Immature natural killer cell (primary cell): ENCODE results near the gene PYGO1. TPM values are rescaled to one million over a fixed set of nuclear protein-coding genes. Genes with fewer than 3 reads are reported as not detected.

ENCODE experiments used
- DNase-seq, 3 donors: peaks; one replicate each; pipeline ENCODE4 v3.0.0; 2022; ENCODE audit warnings: mixed read lengths in 1 of 3
- H3K27ac Mint-ChIP-seq, 6 donors: one replicate each; pipeline ENCODE4 v1.8.0; 2020; ENCODE audit warnings: mixed read lengths in 6 of 6, mild to moderate bottlenecking in 5 of 6, inconsistent platforms in 4 of 6, moderate library complexity in 3 of 6
- H3K27me3 Mint-ChIP-seq, 3 donors: one replicate each; pipeline ENCODE4 v1.8.0; 2020 to 2021; ENCODE audit warnings: low read depth in 3 of 3, mild to moderate bottlenecking in 3 of 3, mixed read lengths in 3 of 3, moderate library complexity in 3 of 3, inconsistent platforms in 1 of 3
- H3K36me3 Mint-ChIP-seq, 3 donors: one replicate each; pipeline ENCODE4 v1.8.0; 2020; ENCODE audit warnings: mixed read lengths in 3 of 3, inconsistent platforms in 2 of 3, mild to moderate bottlenecking in 2 of 3
- H3K4me1 Mint-ChIP-seq, 2 donors: one replicate each; pipeline ENCODE4 v1.8.0; 2020; ENCODE audit warnings: inconsistent platforms in 2 of 2, mild to moderate bottlenecking in 2 of 2, mixed read lengths in 2 of 2, moderate library complexity in 1 of 2
- H3K4me3 Mint-ChIP-seq, 5 donors: one replicate each; pipeline ENCODE4 v1.8.0; 2020; ENCODE audit warnings: mild to moderate bottlenecking in 5 of 5, mixed read lengths in 5 of 5, inconsistent platforms in 3 of 5, moderate library complexity in 3 of 5
- H3K9me3 Mint-ChIP-seq, 6 donors: one replicate each; pipeline ENCODE4 v1.8.0; 2020; ENCODE audit warnings: mild to moderate bottlenecking in 6 of 6, mixed read lengths in 6 of 6, inconsistent platforms in 4 of 6, moderate library complexity in 3 of 6
- polyA plus RNA-seq, 3 donors: library from polyadenylated mRNA; unstranded; fragments of 300-500 nt; fragmentation: Illumina TruSeq; gene quantifications; one replicate each; pipeline ENCODE4 v1.2.3, GENCODE V29; 2021

PYGO1 gene
- polyA plus RNA-seq, 3 donors from 2014 or later, result not detected

GRCh38 chr15:55549305-55549704, 38.8 kb downstream of the PYGO1 start:
- peaks cover 0 to 2% of the 10 kb centered on the region in 2 donors for H3K4me1 Mint-ChIP-seq
- peaks cover 1 to 9% (median 6%) of the 10 kb centered on the region in 3 donors for H3K27me3 Mint-ChIP-seq
- peaks cover under 1 to 7% (median 1%) of the 10 kb centered on the region in 6 donors for H3K9me3 Mint-ChIP-seq
- H3K4me3 Mint-ChIP-seq, result no peak overlapping the region
- no peaks in the 10 kb centered on the region for H3K36me3 Mint-ChIP-seq
- H3K27ac Mint-ChIP-seq, result no peak overlapping the region
- no peak for DNase-seq

GRCh38 chr15:55546718-55547117, 41.4 kb downstream of the PYGO1 start:
- Mint-ChIP-seq H3K4me3 (no peak overlapping the region), H3K4me1 (peaks cover 0 to 2% of the 10 kb centered on the region in 2 donors), H3K27me3 (peaks cover 2 to 3% (median 3%) of the 10 kb centered on the region in 3 donors), H3K36me3 (no peaks in the 10 kb centered on the region), H3K9me3 (peaks cover 0 to 7% (median 0%) of the 10 kb centered on the region in 6 donors), H3K27ac (no peak overlapping the region)
- no peak for DNase-seq

- H3K4me3 Mint-ChIP-seq, result peak overlapping the region in 4 of 5 donors; percentile 18 to 63 (median 38)
- peaks cover 0 to 6% (median 3%) of the 10 kb centered on the region in 3 donors for H3K27me3 Mint-ChIP-seq
- peak overlapping the region in 2 of 6 donors; percentile 35 to 71 for H3K27ac Mint-ChIP-seq
- peaks cover 6 to 11% of the 10 kb centered on the region in 2 donors for H3K4me1 Mint-ChIP-seq
- H3K9me3 Mint-ChIP-seq, result no peaks in the 10 kb centered on the region
- no peaks in the 10 kb centered on the region for H3K36me3 Mint-ChIP-seq
- DNase-seq, result peak; percentile 8 to 52 (median 14)
Observed at GRCh38 chr15:55535436-55535835, 52.7 kb downstream of the PYGO1 start.

- DNase-seq, result no peak
- H3K27me3 Mint-ChIP-seq, result peaks cover 3 to 6% (median 4%) of the 10 kb centered on the region in 3 donors
- H3K4me1 Mint-ChIP-seq, result peaks cover 6 to 11% of the 10 kb centered on the region in 2 donors
- H3K4me3 Mint-ChIP-seq, result no peak overlapping the region
- H3K27ac Mint-ChIP-seq, result peak overlapping the region in 2 of 6 donors; percentile 41 to 43
- no peaks in the 10 kb centered on the region for H3K36me3 Mint-ChIP-seq
- no peaks in the 10 kb centered on the region for H3K9me3 Mint-ChIP-seq
Observed at GRCh38 chr15:55532944-55533343, 55.2 kb downstream of the PYGO1 start.

- H3K27me3 Mint-ChIP-seq, result peaks cover 2 to 6% (median 6%) of the 10 kb centered on the region in 3 donors
- DNase-seq, result no peak
- no peaks in the 10 kb centered on the region for H3K36me3 Mint-ChIP-seq
- H3K27ac Mint-ChIP-seq, result no peak overlapping the region
- no peak overlapping the region for H3K4me3 Mint-ChIP-seq
- H3K9me3 Mint-ChIP-seq, result no peaks in the 10 kb centered on the region
- peaks cover 6 to 8% of the 10 kb centered on the region in 2 donors for H3K4me1 Mint-ChIP-seq
Observed at GRCh38 chr15:55530861-55531313, 57.3 kb downstream of the PYGO1 start.

- Mint-ChIP-seq H3K27me3 (peaks cover 2 to 10% (median 6%) of the 10 kb centered on the region in 3 donors), H3K27ac (no peak overlapping the region), H3K36me3 (no peaks in the 10 kb centered on the region), H3K4me1 (no peaks in the 10 kb centered on the region), H3K9me3 (no peaks in the 10 kb centered on the region), H3K4me3 (no peak overlapping the region)
- no peak for DNase-seq
Observed at GRCh38 chr15:55528812-55529211, 59.3 kb downstream of the PYGO1 start.

GRCh38 chr15:55527150-55527549, 61.0 kb downstream of the PYGO1 start:
- Mint-ChIP-seq H3K27ac (no peak overlapping the region), H3K4me3 (no peak overlapping the region), H3K9me3 (peaks cover 0 to 3% (median 0%) of the 10 kb centered on the region in 6 donors), H3K4me1 (no peaks in the 10 kb centered on the region), H3K27me3 (peaks cover 6 to 7% (median 6%) of the 10 kb centered on the region in 3 donors), H3K36me3 (no peaks in the 10 kb centered on the region)
- DNase-seq, result no peak

GRCh38 chr15:55526559-55527036, 61.5 kb downstream of the PYGO1 start:
- peak; percentile 17 to 39 (median 23) for DNase-seq
- H3K27ac Mint-ChIP-seq, result no peak overlapping the region
- no peaks in the 10 kb centered on the region for H3K4me1 Mint-ChIP-seq
- H3K4me3 Mint-ChIP-seq, result no peak overlapping the region
- peaks cover 0 to 3% (median 0%) of the 10 kb centered on the region in 6 donors for H3K9me3 Mint-ChIP-seq
- H3K36me3 Mint-ChIP-seq, result no peaks in the 10 kb centered on the region
- H3K27me3 Mint-ChIP-seq, result peaks cover 6 to 7% (median 6%) of the 10 kb centered on the region in 3 donors

- Mint-ChIP-seq H3K36me3 (no peaks in the 10 kb centered on the region), H3K4me3 (no peak overlapping the region), H3K27me3 (peaks cover 2 to 7% (median 4%) of the 10 kb centered on the region in 3 donors), H3K9me3 (peaks cover 0 to 3% (median 0%) of the 10 kb centered on the region in 6 donors), H3K27ac (no peak overlapping the region), H3K4me1 (no peaks in the 10 kb centered on the region)
- no peak for DNase-seq
Observed at GRCh38 chr15:55522742-55523450, 65.2 kb downstream of the PYGO1 start.

- DNase-seq, result no peak
- no peaks in the 10 kb centered on the region for H3K36me3 Mint-ChIP-seq
- no peaks in the 10 kb centered on the region for H3K4me1 Mint-ChIP-seq
- H3K9me3 Mint-ChIP-seq, result peaks cover 0 to 2% (median 0%) of the 10 kb centered on the region in 6 donors
- no peak overlapping the region for H3K4me3 Mint-ChIP-seq
- no peak overlapping the region for H3K27ac Mint-ChIP-seq
- peaks cover 2 to 9% (median 4%) of the 10 kb centered on the region in 3 donors for H3K27me3 Mint-ChIP-seq
Observed at GRCh38 chr15:55518641-55519040, 69.5 kb downstream of the PYGO1 start.

GRCh38 chr15:55518009-55518408, 70.1 kb downstream of the PYGO1 start:
- Mint-ChIP-seq H3K4me3 (no peak overlapping the region), H3K4me1 (no peaks in the 10 kb centered on the region), H3K27me3 (peaks cover 2 to 4% (median 4%) of the 10 kb centered on the region in 3 donors), H3K9me3 (no peaks in the 10 kb centered on the region), H3K27ac (no peak overlapping the region), H3K36me3 (no peaks in the 10 kb centered on the region)
- no peak for DNase-seq

GRCh38 chr15:55515991-55516776, 72.0 kb downstream of the PYGO1 start:
- no peaks in the 10 kb centered on the region for H3K36me3 Mint-ChIP-seq
- no peak for DNase-seq
- H3K9me3 Mint-ChIP-seq, result no peaks in the 10 kb centered on the region
- H3K4me3 Mint-ChIP-seq, result no peak overlapping the region
- peaks cover 3 to 4% (median 4%) of the 10 kb centered on the region in 3 donors for H3K27me3 Mint-ChIP-seq
- H3K4me1 Mint-ChIP-seq, result no peaks in the 10 kb centered on the region
- H3K27ac Mint-ChIP-seq, result no peak overlapping the region

- H3K4me1 Mint-ChIP-seq, result no peaks in the 10 kb centered on the region
- no peaks in the 10 kb centered on the region for H3K9me3 Mint-ChIP-seq
Observed at GRCh38 chr15:55515491-55515890, 72.7 kb downstream of the PYGO1 start.

GRCh38 chr15:55514414-55514850, 73.7 kb downstream of the PYGO1 start:
- Mint-ChIP-seq H3K9me3 (no peaks in the 10 kb centered on the region), H3K4me1 (no peaks in the 10 kb centered on the region), H3K27me3 (peaks cover 3 to 4% (median 4%) of the 10 kb centered on the region in 3 donors), H3K27ac (no peak overlapping the region), H3K36me3 (no peaks in the 10 kb centered on the region), H3K4me3 (no peak overlapping the region)
- DNase-seq, result no peak

More at GRCh38 chr15:55515491-55515890, 72.7 kb downstream of the PYGO1 start:
- no peak overlapping the region for H3K27ac Mint-ChIP-seq
- peaks cover 3 to 4% (median 4%) of the 10 kb centered on the region in 3 donors for H3K27me3 Mint-ChIP-seq
- no peaks in the 10 kb centered on the region for H3K36me3 Mint-ChIP-seq
- no peak for DNase-seq
- no peak overlapping the region for H3K4me3 Mint-ChIP-seq
